ENCODE results near the gene SF3B6.

DNA sequence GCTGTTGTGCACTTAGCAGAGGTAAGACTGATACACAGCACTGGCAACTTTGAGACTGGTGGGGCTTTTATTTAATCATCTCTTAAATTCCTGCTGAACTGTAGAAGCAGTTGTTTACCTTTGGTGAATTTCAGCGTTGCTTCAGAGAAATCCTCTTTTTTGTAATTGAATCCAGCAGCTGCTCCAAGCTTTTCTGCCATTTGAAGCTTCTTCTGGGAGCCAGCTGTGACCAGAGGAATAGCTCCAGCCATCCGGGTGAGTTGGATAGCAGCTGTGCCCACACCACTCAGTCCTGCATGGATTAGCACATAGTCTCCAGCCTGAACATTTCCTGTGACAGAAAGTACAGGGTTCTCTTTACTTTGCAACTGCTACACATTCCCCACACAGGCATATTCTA, 4.6 kb upstream of the SF3B6 start:
- TF ChIP-seq CTCF (IDR thresholded peaks at IDR 0.05), result no peak
- no peak for TF ChIP-seq POLR2A (IDR thresholded peaks at IDR 0.05)
